Fibroblast of skin of right biceps (primary cell): Measurements from ENCODE around the gene TNNT1.

Experiments
- DNase-seq: peaks from one replicate; pipeline ENCODE4 v3.0.0-alpha.2; 2013

Gene TNNT1

GRCh38 chr19:55087542-55087901 is 61.5 kb downstream of the TNNT1 start:
- no peak for DNase-seq

GRCh38 chr19:55086730-55087541 is 62.1 kb downstream of the TNNT1 start:
- DNase-seq = peak; percentile 88

- no peak for DNase-seq
Measured at GRCh38 chr19:55085923-55086715, 62.9 kb downstream of the TNNT1 start.

- DNase-seq = no peak
Measured at GRCh38 chr19:55084416-55084815, 64.6 kb downstream of the TNNT1 start.

- DNase-seq = no peak
Measured at GRCh38 chr19:55083004-55083850, 65.8 kb downstream of the TNNT1 start.
